ENCODE measurements around the gene PRF1.

DNA sequence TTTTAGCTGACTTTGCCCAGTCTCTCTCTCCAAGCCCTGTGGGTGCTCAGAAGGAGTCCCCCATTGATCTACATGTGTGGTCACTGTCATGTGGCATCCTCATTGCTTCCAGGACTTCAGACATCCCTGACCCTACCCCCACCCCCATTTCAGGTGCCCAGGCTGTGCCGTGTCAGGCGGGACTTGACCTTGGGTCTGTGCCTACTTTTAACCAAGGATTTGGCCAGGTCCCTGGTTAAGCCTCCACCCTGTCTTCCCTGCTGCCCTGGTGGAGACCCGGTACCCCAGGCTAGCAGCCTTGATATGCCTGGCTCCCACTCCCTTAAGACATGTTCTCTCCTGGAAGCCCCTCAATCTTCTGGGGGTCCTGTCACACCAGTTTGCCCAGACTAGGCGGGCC, 31.3 kb downstream of the PRF1 start:
- TF ChIP-seq CTCF (IDR thresholded peaks at IDR 0.05) (no peak), POLR2A (IDR thresholded peaks at IDR 0.05) (no peak)
